EL (cell line): Measurements from ENCODE around the gene HDDC3.

ENCODE experiments used
- DNase-seq: peaks from one replicate; pipeline ENCODE4 v3.0.0-alpha.2; 2016

Gene HDDC3

DNA sequence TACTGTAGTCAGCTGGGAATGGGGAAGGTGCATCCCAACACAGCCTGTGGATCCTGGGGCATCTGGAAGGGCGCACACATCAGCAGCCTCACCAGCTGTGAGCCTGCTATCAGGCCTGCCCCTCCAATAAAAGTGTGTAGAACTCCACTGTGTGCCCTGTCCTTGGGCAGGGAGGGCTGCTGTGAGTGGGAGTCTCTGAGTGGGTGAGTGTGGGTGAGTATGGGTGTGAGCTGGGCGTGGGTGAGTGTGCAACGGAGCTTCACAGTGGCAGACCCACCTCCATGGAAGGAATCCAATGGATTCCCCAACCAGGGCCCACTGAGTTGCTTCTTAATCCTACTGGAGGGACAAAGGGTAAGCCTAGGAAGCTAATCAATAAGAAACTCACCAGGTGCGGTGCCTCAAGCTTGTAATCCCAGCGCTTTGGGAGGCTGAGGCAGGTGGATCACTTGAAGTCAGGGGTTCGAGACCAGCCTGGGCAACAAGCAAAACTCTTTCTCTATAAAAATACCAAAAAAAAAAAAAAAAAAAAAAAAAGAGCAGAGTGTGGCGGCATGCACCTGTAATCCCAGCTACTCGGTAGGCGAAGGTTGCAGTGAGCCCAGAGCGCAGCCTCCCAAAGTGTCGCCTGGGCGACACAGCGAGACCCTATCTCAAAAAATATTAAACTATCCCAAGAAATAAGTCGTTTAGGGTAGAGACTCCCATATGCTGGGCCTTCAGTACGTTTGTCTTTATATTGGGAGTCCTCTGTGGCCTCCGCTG, 21.8 kb upstream of the HDDC3 start:
- DNase-seq, result no peak

DNA sequence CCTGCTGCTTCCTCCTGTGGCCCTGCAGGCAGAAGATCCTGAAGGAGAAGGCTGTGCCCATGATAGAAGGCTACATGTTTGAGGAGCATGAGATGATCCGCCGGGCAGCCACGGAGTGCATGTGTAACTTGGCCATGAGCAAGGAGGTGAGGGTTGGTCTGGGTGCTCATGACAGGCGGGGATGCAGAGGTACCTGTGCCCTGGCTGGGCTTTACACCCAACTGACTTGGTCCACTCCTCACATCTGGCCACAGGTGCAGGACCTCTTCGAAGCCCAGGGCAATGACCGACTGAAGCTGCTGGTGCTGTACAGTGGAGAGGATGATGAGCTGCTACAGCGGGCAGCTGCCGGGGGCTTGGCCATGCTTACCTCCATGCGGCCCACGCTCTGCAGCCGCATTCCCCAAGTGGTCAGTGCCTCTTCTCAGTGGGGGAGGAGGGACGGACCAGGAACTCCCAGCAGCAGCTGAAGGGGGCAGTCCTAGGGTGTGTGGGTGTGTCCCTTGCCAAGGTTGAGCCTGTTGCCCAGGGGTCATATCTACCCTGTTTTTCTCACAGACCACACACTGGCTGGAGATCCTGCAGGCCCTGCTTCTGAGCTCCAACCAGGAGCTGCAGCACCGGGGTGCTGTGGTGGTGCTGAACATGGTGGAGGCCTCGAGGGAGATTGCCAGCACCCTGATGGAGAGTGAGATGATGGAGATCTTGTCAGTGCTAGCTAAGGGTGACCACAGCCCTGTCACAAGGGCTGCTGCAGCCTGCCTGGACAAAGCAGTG, 20.7 kb upstream of the HDDC3 start:
- no peak for DNase-seq

DNA sequence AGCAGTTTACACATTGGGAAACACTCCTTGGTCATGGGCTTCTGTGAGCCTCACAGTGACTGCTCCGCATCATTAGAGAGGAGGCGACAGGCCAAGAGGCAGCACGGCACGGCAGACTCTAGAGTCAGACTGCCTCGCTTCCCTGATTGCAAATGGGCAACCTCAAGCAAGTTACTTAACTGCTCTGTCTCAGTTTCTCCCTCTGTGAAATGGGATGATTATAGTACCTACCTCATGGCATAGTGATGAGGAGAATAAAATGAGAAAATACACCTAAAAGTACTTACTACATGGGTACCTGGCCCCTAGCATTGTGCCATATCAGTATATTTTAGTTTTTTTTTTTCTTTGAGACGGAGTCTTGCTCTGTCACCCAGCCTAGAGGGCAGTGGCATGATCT, 18.3 kb upstream of the HDDC3 start:
- DNase-seq, result no peak

DNA sequence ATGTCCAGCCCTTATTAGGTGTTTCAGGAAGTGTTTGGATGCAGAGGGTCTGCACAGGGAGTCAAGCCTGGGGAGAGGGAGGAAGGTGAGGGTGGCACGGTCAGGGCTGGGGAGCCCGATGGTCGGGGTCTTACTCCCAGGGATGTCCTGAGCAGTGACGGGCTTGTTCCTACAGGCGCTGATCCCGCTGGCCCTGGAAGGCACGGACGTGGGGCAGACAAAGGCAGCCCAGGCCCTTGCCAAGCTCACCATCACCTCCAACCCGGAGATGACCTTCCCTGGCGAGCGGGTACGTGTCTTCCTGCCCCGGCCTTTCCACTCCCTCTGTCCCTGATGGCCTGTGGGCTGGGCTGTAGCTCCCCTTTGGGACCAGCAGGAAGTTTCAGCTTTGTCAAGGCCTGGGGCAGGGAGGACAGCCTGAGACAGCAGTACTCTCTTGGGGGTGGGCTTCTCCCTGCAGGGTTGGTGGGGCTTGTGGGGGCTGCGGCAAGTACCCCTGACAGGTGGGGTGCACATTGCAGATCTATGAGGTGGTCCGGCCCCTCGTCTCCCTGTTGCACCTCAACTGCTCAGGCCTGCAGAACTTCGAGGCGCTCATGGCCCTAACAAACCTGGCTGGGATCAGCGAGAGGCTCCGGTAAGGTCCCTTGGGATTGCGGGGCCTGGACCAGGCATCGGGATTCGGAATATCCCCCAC, 17.8 kb upstream of the HDDC3 start:
- DNase-seq, result no peak

DNA sequence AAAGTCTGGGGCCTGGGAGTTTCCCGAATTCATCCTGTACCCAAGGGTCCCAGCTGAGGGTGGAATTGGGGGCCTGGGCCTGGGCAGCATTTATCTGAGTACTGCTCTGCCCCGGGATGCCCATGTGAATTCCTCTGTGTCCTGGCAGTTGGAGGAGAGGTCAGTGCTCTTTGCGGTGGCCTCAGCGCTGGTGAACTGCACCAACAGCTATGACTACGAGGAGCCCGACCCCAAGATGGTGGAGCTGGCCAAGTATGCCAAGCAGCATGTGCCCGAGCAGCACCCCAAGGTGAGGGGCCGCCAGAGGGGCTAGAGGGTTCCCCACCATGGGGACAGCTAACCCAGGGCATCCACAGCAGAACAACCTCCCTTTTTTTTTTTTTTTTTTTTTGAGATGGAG, 16.2 kb upstream of the HDDC3 start:
- DNase-seq, result no peak

DNA sequence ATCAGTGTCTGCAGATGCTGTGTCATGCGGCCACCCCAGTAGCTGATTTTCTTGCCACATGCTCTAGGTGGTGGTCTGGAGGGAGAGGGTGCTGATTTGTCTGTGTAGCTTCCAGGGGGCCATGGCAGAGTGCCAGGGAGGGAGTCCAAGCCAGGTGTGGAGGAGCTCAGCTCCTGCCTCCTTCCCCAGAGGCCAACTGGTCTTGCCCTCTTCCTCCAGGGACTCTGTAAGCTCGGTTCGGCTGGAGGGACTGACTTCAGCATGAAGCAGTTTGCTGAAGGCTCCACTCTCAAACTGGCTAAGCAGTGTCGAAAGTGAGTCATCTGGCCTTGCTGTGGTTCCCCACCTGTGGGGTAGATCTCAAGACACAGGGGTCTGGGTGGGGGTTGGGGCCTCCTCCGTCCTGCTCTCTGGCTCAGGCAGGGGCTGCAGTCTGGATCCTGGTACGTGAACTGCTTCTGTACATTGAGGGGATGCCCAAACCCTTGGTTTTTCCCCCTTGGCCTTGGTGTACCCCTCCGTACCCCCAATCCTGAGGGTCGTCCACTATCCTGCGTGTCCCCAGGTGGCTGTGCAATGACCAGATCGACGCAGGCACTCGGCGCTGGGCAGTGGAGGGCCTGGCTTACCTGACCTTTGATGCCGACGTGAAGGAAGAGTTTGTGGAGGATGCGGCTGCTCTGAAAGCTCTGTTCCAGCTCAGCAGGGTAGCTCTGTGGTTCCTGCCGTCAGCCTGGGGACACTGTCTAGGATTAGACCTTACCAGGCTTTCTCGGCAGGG, 15.4 kb upstream of the HDDC3 start:
- no peak for DNase-seq

DNA sequence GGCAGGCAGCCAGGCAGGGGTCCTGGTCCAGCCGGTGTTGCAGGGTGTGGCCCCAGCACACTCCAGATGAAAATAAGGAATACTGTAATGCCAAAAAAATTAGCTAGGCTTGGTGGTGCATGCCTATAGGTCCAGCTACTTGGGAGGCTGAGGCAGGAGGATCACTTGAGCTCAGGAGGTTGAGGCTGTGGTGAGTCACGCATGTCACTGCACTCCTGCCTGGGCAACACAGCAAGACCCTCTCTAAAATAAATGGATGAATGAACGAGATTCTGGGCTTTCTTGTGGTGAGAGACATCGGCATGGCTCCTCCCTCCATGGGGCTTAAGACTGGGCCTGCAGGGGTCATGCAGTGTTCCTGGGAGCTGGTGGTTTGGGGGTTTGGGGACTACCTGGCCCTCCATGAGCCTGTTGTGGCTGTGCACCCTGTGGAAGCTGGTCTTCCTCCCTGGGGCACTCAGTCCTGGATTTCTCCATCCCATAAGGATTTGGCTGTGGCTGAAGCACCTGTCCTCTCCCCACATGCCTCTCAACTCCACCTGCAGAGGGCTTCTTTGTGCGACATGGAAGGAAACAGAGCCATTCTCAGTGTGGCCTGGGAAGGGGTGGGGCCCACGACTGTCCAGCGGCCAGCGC, 14.7 kb upstream of the HDDC3 start:
- DNase-seq, result no peak

DNA sequence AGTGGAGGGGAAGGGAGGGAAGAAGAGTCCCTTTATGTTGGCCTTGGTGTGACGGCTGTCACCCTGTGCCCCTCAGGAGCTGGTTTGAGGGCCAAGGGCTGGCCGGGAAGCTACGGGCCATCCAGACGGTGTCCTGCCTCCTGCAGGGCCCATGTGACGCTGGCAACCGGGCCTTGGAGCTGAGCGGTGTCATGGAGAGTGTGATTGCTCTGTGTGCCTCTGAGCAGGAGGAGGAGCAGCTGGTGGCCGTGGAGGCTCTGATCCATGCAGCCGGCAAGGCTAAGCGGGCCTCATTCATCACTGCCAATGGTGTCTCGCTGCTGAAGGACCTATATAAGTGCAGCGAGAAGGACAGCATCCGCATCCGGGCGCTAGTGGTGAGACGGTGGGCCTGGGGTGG, 14.2 kb upstream of the HDDC3 start:
- no peak for DNase-seq

DNA sequence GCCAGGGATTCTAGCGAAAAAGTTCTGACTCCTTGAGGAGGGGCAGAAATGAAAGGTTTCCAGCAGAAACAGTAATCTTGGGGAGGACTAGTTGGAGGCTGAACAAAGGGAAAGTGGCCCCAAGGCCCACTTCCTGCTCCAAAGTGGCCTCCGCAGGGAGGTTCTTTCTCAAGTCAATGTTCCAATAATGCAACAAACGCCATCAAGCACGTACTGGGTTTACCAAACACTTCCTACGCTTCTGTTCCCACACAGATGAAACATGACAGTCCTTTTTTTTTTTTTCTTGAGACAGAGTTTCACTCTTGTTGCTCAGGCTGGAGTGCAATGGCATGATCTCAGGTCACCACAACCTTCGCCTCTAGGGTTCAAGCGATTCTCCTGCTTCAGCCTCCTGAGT, 12.7 kb upstream of the HDDC3 start:
- DNase-seq, result no peak

DNA sequence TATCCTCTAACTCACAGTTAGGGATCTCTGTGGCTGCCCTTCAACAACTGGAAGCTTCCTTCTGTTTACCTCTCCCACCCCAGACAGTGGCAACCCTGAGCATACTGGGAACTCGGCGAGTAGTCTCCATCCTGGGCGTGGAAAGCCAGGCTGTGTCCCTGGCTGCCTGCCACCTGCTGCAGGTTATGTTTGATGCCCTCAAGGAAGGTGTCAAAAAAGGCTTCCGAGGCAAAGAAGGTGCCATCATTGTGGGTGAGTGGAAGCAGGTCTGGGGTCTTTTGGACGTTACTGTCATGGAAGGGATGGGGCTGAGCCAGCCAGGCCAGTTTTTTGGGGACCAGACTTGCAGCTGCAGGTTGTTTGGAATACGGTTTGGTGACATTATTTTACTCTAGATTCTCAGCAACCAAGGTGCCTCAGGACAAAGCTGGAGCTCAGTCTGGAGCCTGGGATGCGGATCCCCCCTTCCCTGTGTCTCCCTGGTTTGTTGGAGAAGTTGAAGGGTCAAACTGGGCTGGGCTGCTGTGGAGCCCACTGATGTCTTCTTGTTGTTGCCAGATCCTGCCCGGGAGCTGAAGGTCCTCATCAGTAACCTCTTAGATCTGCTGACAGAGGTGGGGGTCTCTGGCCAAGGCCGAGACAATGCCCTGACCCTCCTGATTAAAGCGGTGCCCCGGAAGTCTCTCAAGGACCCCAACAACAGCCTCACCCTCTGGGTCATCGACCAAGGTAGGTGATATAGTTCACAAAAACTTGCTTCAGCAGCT, 10.2 kb upstream of the HDDC3 start:
- no peak for DNase-seq

DNA sequence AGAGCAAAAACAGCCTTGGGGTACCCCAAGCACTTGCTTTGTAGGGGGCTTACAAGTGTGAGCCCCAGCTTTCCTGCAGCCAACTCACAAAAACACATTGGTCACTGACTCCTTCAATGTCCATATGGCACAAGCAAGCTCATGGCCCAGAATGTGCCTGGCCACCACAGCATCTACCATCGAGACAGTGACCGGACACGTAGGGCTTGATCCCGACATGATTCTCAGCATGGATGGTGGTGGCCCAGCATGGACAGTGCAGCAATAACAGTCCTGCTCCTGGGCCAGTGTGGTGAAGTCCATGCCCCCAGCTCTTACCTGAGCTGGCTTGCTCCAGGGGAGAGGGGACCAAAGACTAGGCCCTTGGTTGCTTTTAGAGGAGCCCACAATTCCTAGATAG, 8.7 kb upstream of the HDDC3 start:
- no peak for DNase-seq

DNA sequence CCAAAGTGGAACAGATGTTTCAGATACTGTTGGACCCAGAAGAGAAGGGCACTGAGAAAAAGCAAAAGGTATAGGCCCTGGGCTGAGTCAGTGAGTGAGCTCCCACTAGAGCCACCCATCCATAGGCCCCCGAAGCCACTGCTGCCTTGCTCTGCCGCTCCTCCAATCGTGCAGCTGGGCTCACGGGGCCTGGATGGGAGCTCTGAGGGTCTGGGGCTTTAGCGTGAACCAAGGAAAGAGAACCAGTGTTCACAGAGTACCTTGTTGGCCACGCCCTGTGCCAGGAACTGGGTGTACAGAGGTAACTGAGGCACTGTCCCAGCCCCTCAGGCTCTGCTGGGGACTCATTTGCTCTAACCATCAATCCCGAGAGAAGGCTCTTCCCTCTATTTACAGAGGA, 7.4 kb upstream of the HDDC3 start:
- DNase-seq, result no peak

DNA sequence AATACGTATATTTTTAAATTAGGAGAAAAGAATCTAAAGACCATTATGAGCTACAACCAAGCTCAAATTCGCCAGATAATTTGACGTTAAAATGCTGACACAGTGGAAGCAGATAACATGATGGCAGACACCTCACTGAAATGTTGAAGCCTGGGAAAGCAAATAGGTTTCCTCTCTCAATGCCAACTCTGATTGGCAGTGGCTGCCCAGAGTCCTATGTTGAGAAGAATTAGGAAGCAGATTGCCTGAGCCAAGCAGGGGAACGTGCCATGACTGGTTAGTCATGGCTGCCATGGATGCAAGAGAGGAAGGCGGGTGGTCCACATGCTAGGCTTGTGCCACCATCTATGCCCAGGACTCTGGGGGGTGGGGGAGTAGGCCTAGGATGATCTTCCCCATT, 5.9 kb upstream of the HDDC3 start:
- DNase-seq, result no peak

DNA sequence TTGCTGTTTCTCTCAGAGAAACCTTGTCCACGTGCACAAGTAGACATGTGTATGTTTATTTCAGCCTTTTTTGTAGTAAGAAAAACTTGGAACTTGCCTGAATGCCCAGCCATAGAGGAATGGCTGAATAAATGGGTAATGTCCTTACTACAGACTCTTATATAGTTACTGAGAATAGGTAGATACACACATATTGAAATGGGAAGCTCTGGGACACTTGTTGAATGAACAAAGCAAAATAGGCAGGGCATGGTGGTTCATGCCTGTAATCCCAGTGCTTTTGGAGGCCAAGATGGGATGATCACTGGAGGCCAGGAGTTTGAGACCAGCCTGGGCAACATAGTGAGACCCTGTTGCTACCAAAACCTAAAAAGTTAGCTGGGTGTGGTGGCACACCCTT, 4.5 kb upstream of the HDDC3 start:
- no peak for DNase-seq

DNA sequence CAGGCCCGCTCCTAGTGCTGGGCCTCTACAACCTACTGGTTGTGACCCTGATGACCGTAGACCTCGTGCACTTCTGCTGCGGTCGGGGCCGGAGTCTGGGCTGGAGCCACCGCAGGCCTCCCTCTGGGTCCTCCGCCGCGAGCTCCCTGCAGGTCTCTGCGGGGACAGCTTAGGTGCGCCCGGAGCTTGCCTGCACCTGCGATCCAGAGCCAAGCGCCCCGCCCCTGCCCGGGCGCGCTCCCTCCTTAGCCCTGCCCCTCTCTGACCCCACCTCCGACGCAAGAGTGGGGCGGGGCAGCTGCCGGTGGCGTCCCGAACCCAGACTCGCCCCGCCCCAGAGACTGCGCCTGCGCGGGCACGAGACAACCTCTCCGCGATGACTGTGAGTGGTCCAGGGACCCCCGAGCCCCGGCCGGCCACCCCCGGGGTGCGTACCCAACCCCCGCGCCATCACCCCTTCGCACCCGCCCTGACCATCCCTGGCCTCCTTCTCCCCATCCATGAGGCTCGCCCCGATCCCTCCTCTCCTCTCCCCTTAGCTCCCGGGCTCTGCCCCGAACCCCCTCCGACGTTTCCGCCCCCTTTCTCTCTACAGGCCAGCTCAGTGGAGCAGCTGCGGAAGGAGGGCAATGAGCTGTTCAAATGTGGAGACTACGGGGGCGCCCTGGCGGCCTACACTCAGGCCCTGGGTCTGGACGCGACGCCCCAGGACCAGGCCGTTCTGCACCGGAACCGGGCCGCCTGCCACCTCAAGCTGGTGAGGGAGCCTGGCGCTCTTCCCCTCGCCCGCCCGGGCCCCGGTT, 2.8 kb upstream of the HDDC3 start, which contains the start of gene UNC45A:
UNC45A (plus strand) TSS at position 337 of the 803 bp plus-strand sequence; CDS start at position 377, 40 bp downstream.
- peak; percentile 87 for DNase-seq

DNA sequence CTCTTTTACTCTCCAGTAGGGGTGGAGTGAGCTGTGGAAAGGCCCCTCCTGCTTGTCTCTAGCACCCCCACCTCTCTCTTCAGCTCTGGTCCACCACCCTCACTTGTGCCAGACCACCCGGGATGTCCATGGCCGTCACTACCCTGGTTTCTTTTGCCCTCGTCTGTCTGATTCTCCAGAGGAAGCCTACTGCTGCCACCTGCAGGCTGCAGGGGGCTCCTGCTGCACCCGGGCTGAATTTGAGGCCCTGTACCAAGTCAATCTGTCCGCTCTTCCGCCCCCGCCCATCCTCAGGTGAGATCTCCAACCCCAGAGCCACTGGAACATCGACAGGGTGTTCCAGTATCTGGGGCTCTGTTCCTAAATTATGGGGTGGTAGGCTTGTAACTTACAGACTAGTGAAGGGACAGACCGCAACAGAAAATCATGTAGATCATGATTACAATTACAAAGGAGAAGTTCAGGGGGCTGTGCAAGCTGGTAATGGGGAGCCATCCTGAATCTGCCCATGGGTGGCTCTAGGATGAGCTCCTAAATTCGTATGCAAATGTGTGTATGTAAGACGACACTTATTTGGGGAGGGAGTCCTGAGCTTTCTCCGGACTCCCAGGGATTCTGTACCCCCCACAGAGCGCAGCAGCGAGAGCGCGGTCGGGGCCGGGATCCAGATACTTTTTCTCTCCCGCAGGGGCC, 2.1 kb upstream of the HDDC3 start:
- DNase-seq, result peak; percentile 84

DNA sequence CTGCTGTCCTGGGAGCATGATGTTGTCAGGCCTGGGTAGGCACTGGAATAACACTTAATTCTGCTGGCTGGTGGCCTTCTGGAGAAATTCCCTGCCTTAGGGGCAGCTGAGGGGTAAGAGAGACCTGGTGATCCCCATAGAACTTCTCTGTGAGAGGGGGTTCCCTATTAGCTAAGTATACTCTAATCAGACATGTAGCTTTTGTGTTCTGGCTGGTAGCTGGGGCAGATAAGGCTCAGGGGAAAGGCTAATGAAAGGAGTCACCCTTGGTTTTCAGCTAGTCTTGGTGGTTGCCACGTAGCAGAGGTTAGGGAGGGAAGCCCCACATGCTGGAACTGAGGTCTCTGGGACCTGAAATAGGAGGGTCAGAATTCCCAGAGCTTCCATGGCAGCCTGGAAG, 952 bp upstream of the HDDC3 start:
- DNase-seq, result no peak

DNA sequence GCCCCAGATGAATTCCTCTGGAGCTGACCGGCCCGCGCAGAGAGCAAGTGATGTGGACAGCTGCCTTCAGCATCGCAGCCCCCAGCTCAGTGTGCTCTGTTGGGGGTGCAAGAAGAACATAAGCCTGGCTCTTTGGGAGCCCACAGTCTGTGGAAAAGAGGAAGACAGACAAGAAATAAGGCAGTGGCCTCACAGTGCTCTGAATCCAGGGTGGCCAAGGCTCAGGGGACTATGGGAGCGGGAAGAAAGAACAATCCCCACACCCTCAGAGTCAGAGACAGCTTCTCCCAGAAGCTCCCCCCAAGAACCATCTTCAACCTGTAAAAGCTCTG, 277 bp upstream of the HDDC3 start:
- DNase-seq, result no peak

DNA sequence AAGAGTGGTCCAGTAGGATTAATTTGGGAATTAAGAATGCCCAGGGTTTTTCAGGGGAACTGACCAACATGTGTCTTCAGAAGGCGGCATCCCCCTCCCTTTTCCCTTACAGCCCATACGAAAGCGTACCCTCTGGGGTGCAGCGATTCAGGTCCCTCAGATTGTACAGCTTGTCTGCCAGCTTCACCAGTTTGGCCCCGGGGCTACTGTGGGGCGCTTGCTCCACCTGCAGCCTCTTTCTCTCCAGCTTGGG, 848 bp downstream of the HDDC3 start:
- DNase-seq, result no peak

DNA sequence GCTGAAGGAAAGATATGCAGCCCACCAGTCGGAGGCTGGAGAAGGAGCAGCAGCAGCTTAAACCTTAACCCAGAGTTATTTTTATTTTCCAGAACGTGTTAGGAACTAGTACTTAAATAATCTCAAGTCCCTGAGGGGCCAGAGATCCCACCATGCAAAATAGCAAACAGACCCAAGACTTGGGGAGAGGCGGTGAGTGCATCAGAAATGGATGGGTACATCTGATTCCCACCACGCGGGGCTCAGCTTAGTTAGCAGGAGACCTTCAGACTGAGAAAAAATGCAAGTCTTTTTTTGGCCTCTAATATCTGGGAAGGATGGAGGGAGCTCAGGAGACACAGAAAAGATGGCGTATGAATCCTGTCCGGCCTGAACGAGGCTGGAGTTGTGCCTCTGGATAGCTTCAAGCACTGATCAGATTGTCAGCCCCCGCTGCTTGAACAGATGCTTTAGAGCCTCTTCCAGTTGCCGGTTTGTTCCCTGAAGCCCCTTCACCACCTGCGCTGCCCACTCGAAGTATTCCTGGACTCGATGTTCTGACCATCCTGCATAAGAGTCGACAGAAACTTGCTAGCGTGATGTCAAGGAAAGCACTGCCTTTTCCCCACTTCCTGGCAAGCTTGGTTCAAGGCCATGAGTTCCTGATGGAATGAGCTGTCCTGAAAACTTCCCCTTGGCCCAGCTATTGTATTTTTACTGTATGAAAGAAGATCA, 1.3 kb downstream of the HDDC3 start:
- peak; percentile 23 for DNase-seq
